Gastrocnemius medialis (tissue), 4 donors: ENCODE results near the gene RC3H1.
"Not testable (repeated sequence)": the region's sequence is repeated elsewhere in the genome, so short reads cannot be mapped to it uniquely, and the experiment has no call there.

Experiments used
- POLR2A ChIP-seq, 2 donors: fragments of 450-650 bp; IDR thresholded peaks; one replicate each; pipeline ENCODE4 v1.6.1; 2017; ENCODE audit warnings: antibody characterized with exemption in 2 of 2, mild to moderate bottlenecking in 2 of 2, moderate library complexity in 2 of 2
- TF ChIP-seq, protein P1 (sequence below), 5 experiments: fragments of 450-650 bp in 3 of 5; fragments of 200-600 bp in 2 of 5; sonication (generic) in 2 of 5; IDR thresholded peaks in 4 of 5; conservative IDR thresholded peaks in 1 of 5; 1 replicate in 4 of 5; 2 replicates in 1 of 5; pipeline ENCODE4 v1.5.1; 2016 to 2019; ENCODE audit warnings: antibody characterized with exemption in 5 of 5, mild to moderate bottlenecking in 3 of 5, moderate library complexity in 3 of 5

DNA sequence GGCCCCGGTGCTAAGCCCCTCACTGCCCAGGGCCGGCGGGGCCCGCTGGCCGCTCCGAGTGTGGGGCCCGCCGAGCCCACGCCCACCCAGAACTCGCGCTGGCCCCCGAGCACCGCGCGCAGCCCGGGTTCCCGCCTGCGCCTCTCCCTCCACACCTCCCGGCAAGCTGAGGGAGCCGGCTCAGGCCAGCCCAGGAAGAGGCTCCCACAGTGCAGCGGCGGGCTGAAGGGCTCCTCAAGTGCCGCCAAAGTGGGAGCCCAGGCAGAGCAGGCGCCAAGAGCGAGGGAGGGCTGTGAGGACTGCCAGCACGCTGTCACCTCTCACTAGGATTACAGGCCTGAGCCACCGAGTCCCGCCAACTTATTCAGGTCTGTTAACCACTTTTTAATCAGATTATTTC, 34.5 kb upstream of the RC3H1 start:
- TF ChIP-seq, protein P1, sequence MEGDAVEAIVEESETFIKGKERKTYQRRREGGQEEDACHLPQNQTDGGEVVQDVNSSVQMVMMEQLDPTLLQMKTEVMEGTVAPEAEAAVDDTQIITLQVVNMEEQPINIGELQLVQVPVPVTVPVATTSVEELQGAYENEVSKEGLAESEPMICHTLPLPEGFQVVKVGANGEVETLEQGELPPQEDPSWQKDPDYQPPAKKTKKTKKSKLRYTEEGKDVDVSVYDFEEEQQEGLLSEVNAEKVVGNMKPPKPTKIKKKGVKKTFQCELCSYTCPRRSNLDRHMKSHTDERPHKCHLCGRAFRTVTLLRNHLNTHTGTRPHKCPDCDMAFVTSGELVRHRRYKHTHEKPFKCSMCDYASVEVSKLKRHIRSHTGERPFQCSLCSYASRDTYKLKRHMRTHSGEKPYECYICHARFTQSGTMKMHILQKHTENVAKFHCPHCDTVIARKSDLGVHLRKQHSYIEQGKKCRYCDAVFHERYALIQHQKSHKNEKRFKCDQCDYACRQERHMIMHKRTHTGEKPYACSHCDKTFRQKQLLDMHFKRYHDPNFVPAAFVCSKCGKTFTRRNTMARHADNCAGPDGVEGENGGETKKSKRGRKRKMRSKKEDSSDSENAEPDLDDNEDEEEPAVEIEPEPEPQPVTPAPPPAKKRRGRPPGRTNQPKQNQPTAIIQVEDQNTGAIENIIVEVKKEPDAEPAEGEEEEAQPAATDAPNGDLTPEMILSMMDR (IDR thresholded peaks at IDR 0.05 in 4 of 5, conservative IDR thresholded peaks at IDR 0.05 in 1 of 5), result not testable (repeated sequence)
- not testable (repeated sequence) for TF ChIP-seq POLR2A (IDR thresholded peaks at IDR 0.05)
